DOHH2 (cell line): ENCODE measurements around the gene PEAK3.

Source experiments
- H3F3A ChIP-seq: fragments of 200-600 bp; sonication (generic), shearing (Covaris generic); 2 replicates; pipeline ENCODE4 v1.6.0; 2016; ENCODE audit warnings: antibody characterized with exemption, mild to moderate bottlenecking; ENCODE audit not compliant: control insufficient read depth, insufficient read depth
- H3K27ac ChIP-seq: fragments of 200-600 bp; sonication (generic); 2 replicates; pipeline ENCODE4 v1.5.1; 2014; ENCODE audit warnings: low read depth, mild to moderate bottlenecking, low read length, moderate library complexity
- H3K27me3 ChIP-seq: fragments of 200-600 bp; sonication (generic); 2 replicates; pipeline ENCODE4 v1.6.1; 2014; ENCODE audit warnings: mild to moderate bottlenecking, low read length, mixed read lengths; ENCODE audit not compliant: control insufficient read depth
- H3K36me3 ChIP-seq: fragments of 200-600 bp; sonication (generic); 2 replicates; pipeline ENCODE4 v1.6.1; 2014; ENCODE audit warnings: mild to moderate bottlenecking, low read length, moderate library complexity, mixed read lengths; ENCODE audit not compliant: control insufficient read depth
- H3K4me1 ChIP-seq: fragments of 200-600 bp; sonication (generic); 2 replicates; pipeline ENCODE4 v1.6.1; 2014; ENCODE audit warnings: mild to moderate bottlenecking, low read length, mixed read lengths; ENCODE audit not compliant: control insufficient read depth
- H3K4me2 ChIP-seq: fragments of 200-600 bp; sonication (generic); 2 replicates; pipeline ENCODE4 v1.6.0; 2014; ENCODE audit warnings: mild to moderate bottlenecking, low read length, moderate library complexity
- H3K4me3 ChIP-seq: fragments of 200-600 bp; sonication (generic); 2 replicates; pipeline ENCODE4 v1.5.1; 2014; ENCODE audit warnings: mild to moderate bottlenecking, low read length, mixed read lengths
- H3K79me2 ChIP-seq: fragments of 200-600 bp; sonication (generic); 2 replicates; pipeline ENCODE4 v1.6.1; 2014; ENCODE audit warnings: mild to moderate bottlenecking, low read length, mixed read lengths; ENCODE audit not compliant: control insufficient read depth
- H3K9me2 ChIP-seq: fragments of 200-600 bp; sonication (generic); replicated peaks from 2 replicates; pipeline ENCODE4 v1.6.1; 2014; ENCODE audit warnings: mild to moderate bottlenecking, low read length, mixed read lengths; ENCODE audit not compliant: control insufficient read depth
- H3K9me3 ChIP-seq: fragments of 200-600 bp; sonication (generic); 2 replicates; pipeline ENCODE4 v1.6.1; 2014; ENCODE audit warnings: antibody characterized with exemption, low read length, mixed read lengths; ENCODE audit not compliant: control insufficient read depth, insufficient read depth
- H4K20me1 ChIP-seq: fragments of 200-600 bp; sonication (generic); 2 replicates; pipeline ENCODE4 v1.6.0; 2014; ENCODE audit warnings: low read depth, mild to moderate bottlenecking, antibody characterized with exemption, low read length, moderate library complexity; ENCODE audit not compliant: control insufficient read depth, insufficient read depth
- CTCF ChIP-seq: fragments of 200-600 bp; sonication (generic); IDR thresholded peaks from one replicate; pipeline ENCODE4 v1.5.1; 2014; ENCODE audit warnings: antibody characterized with exemption, mild to moderate bottlenecking, low read depth, low read length; ENCODE audit not compliant: poor library complexity, severe bottlenecking
- EZH2phosphoT487 ChIP-seq: fragments of 200-600 bp; sonication (generic); IDR thresholded peaks from 2 replicates; pipeline ENCODE4 v1.6.1; 2017; ENCODE audit warnings: borderline replicate concordance, mild to moderate bottlenecking, antibody characterized with exemption, low read length, moderate library complexity, mixed read lengths

Gene PEAK3

GRCh38 chr19:2243274-2244124 is 38.5 kb downstream of the PEAK3 start:
- peaks cover 97% of the 10 kb centered on the region for H3K36me3 ChIP-seq
- H3K4me2 ChIP-seq, result no peak overlapping the region
- no peaks in the 10 kb centered on the region for H3K9me2 ChIP-seq
- peaks cover 63% of the 10 kb centered on the region for H3K79me2 ChIP-seq
- H3K27ac ChIP-seq, result no peak overlapping the region
- H3K27me3 ChIP-seq, result no peaks in the 10 kb centered on the region
- peaks cover 26% of the 10 kb centered on the region for H3K4me1 ChIP-seq
- H3K4me3 ChIP-seq, result no peak overlapping the region
- peaks cover 32% of the 10 kb centered on the region for H4K20me1 ChIP-seq
- TF ChIP-seq EZH2phosphoT487 (no peak), CTCF (no peak)
- no peaks in the 10 kb centered on the region for H3K9me3 ChIP-seq
- H3F3A ChIP-seq, result no peaks in the 10 kb centered on the region

- TF ChIP-seq CTCF (no peak), EZH2phosphoT487 (no peak)
- Histone ChIP-seq H3K9me3 (no peaks in the 10 kb centered on the region), H3F3A (no peaks in the 10 kb centered on the region), H3K4me1 (peaks cover 33% of the 10 kb centered on the region), H3K27me3 (no peaks in the 10 kb centered on the region), H3K4me3 (no peak overlapping the region), H3K27ac (no peak overlapping the region), H4K20me1 (peaks cover 39% of the 10 kb centered on the region), H3K4me2 (no peak overlapping the region), H3K79me2 (peaks cover 70% of the 10 kb centered on the region), H3K9me2 (no peaks in the 10 kb centered on the region), H3K36me3 (peaks cover 99% of the 10 kb centered on the region)
Observed at GRCh38 chr19:2242816-2243215, 39.2 kb downstream of the PEAK3 start.

GRCh38 chr19:2242092-2242537 is 39.9 kb downstream of the PEAK3 start:
- H3F3A ChIP-seq, result no peaks in the 10 kb centered on the region
- H3K4me3 ChIP-seq, result no peak overlapping the region
- no peaks in the 10 kb centered on the region for H3K27me3 ChIP-seq
- no peak overlapping the region for H3K27ac ChIP-seq
- TF ChIP-seq EZH2phosphoT487, result no peak
- TF ChIP-seq CTCF, result no peak
- peaks cover 44% of the 10 kb centered on the region for H4K20me1 ChIP-seq
- peaks cover 99% of the 10 kb centered on the region for H3K36me3 ChIP-seq
- H3K4me2 ChIP-seq, result no peak overlapping the region
- H3K9me3 ChIP-seq, result no peaks in the 10 kb centered on the region
- H3K4me1 ChIP-seq, result peaks cover 38% of the 10 kb centered on the region
- H3K9me2 ChIP-seq, result no peaks in the 10 kb centered on the region
- peaks cover 77% of the 10 kb centered on the region for H3K79me2 ChIP-seq
